GM18868 (cell line): Measurements from ENCODE around the gene MACROD1.

Experiments used
- ATAC-seq: cut with Tn5 transposase; IDR thresholded peaks from one replicate; pipeline ENCODE4 v1.9.1; 2021; ENCODE audit warnings: mild to moderate bottlenecking, moderate library complexity; ENCODE audit not compliant: unreplicated experiment

The MACROD1 gene

DNA sequence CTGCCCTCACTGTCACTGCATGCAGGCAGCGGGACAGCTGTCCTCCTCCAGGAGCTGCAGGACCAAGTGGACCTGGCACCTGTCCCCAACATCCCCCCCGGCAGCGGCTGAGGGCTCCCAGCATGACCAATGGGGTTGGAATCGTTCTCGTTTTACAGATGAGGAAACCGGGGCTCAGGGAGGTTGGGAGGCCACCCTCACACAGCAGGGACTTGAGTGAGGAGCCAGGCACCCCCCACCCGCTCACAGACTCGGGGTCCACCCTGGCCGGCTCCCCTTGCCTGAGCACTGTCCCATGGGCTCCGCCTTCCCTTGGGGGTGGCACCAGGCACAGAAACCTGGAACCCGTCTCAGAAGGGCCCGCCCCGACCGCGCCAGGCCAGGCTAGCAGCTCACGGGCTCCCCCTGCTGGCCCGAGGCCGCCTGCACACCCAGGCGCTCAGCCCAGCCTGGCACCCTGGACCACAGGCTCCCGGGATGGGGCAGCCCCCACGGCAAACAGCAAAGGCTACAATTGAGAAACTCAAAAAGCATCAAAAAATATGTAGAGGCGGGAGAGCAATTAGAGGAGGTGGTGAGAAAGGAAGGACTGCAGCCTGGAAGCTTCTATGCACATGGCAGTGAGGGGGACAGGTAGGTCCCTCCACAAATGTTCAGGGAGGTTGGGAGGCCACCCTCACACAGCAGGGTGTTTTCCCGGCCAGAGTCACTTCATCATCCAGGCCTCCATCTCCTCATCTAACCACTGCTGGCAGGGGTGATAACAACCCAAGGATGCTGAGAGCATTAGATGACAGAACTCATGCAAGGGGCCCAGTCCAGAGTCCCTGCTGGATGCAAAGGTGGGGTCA, 12.8 kb downstream of the MACROD1 start:
- no peak for ATAC-seq

DNA sequence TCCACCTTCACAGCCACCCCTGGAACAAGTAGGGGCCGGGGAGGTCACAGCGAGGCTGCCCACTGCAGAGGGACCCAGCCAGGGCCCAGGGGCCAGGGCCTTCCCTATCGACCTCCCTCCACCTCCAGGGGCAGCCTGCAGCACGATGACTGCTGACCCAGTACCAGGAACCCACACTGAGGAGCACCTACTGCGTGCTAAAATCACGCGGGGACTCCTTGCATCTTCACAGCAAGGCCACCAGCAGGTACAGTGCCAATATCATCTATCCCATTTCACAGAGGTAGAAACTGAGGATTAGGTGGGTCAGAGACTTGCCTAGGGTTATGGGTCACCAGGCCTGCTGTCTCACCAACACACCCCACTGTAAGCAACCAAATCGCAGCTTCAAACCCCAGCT, 14.6 kb downstream of the MACROD1 start:
- ATAC-seq, result no peak

DNA sequence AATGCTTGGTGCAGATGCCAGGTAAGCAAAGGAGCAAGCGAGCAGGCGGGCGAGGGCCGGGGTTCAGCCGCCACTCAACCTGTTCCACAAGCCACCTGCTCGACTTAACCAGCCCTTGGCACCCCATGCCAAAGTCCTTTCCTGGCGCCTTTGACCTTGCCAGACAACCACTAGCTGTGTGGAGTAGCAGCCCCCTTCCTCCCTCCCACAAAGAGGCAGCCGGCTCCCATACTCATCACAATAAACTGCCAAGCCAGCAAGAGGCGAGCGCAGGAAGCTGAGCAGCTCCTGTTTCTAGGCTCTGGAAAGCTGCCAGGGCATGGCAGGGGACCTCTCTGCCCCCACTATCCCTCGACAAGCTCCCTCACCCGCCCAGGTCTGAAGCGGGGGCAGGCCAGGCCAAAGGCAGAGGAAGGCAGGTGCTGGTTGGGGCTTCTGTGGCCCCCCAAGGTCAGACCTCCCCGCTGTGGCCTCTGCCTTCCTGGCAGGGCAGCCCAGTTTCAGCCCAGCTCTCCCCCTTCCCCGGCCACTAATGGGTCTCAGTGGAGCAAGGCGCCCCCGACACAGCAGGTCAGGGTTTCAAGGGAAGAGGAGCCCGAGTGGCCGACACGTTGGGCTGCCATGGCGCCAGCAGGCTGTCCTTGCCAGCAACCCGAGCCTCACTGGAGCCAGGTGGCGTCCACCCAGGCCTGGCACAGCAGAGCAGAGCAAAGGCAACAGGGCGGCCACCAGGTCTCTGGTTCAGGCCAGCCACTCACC, 15.3 kb downstream of the MACROD1 start:
- ATAC-seq, result no peak

DNA sequence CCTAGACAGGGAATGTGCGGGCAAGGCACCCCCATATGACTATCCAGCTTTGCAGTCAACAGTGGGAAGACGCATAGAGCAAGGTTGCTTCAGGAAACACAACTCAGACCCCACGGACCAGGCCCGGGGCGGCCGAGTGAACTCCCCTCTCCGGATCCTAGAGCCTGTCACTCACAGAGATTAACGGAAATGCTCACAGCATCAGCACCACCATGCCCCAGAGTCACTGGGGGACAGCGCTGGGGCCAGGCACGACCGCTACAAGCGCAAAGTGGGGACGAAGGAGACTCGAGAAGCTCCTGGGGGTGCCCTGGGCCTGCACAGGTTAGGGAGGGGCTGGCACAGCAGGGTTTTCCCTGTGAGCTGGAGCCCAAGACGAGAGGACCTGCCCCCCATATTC, 15.9 kb downstream of the MACROD1 start:
- ATAC-seq, result no peak

DNA sequence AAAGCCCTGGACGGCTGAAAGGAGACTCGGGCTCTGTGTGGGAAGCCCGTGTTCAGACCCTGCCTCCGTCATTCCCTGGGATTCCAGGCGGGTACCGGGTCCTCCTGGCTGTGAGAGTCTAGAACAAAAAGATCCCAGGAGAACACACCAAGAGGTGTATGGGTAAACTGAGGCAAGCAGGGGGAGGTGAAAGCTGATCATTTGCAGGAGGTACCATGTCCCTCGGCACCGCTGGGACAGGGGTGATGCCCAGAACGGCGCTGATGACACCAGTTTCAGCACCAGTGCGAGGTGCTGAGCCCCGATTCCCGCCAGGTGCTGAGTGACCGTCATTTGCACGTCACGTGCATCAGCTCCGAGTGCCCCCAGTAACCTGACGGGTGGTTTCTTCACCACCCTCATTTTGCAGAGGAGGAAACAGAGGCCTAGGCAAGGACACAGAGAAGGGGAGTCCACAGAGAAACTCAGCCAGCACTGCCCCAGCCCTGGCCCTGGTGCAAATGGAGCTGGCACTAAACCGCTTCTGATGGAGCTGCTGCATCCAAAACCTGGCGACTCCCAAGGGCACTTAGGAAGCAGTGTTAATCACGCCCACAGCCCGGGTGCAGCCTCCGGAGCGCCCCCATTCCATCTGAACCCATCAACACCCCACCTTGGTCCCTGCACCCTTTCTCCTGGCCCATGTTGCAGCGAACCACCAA, 16.8 kb downstream of the MACROD1 start:
- no peak for ATAC-seq

DNA sequence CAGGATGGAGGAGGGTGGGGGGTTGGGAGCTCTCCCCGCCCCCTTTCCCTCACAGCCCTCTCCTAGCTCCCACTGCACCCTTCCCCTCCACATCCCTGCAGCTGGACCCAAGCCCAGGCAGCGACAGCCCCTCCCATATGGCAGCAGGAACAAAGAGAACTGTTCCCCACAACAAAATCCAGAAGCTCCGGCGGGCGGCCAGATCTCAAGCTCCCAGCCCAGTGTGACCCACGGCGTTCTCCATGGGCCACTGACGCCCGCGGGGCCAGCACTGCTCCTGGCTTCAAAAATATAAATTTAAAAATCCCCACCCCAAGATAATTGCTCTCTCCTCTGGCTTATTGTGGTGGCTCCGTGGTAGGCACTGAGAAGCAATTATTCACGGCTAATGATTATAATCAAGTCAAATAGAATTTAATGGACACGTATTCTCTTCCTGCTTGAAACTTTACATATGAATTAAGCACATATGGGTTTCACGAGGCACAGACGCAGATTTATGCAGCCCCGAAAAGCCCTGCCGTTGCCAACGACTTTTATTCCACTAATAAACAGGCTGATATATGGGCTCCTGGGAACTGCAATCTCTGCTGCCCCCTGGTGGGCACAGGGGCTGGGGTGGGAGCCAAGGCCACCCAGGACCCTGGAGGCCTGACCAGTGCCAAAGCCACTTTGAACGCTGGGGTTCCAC, 17.5 kb downstream of the MACROD1 start:
- ATAC-seq, result no peak

DNA sequence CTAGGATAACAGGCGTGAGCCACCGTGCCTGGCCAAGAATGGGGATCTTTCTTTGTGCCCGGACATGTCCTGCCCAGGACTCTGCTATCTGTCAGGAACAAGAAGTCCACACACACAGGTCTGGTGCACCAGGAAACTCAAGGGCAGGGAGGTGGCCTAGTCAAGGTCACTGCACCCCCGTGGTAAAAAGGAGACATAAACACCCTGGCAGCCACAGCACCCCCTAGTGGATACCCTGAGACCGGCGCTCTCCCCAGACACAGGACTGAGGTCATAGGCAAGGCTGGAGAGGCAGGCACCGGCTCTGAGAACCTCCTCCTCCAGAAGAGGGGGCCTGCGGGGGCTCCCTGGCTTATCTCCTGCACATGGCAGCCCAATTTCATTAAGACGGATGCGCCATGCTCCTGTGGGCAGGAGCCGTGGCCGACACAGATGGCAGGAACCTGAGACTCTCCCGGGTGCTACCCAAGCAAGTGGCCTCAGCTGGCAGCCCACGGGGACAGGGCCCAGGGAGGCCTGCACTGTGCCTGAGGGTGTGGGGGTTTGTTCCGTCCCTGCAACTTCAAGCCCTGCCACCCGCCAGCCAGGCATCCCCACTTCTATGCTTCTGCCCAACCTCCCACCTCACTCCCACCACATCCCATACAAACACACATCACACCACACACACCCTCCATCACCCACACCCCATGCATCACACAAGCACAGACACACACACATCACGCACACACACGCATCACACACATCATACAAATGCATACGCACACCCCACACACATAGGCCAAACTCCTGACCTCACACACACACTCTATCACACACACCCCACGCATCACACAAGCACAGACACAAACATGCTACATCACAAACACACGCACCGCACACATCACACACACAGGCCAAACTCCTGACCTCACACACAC, 19.6 kb downstream of the MACROD1 start:
- no peak for ATAC-seq

DNA sequence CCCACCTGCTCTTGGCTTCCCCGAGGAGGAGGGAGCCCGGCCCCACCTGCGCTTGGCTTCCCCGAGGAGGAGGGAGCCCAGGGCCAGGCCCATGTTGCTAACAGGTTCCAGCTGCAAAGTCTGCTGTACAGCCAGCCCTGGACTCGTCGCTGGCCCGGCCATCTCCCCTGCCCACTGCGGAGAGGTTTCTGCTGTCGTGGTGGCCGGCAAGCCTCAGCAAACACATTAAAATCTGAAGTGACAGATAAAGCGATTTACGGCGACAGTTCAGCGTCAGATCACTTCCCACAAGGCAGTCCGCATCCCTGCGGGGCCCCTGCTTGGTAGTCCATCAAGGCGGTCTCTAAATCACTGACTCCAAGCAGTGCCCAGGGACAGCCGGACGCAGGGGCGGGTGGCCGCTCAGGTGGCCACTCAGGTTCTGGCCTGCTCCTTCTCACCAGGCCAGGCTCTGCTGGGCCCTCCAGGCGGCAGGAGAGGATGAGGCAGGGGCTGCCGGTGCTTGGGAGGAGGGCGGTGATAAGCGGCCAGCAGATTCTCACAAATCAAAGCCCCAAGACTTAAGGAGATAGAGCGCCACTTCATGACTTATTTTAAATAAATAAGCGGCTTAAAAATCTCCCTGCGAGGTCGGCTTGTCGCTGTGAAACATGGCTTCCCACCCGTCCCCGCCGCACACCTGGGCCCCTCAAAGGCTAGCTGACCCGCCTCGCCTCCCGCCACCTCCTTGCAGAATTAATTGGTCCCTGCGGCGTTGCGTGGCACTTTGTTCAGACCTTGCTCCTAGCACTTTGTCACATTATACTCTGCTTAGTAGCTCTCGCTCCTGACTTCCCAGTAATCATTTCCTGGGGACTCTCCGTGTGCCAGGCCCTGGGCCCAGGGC, 21.1 kb downstream of the MACROD1 start:
- no peak for ATAC-seq

DNA sequence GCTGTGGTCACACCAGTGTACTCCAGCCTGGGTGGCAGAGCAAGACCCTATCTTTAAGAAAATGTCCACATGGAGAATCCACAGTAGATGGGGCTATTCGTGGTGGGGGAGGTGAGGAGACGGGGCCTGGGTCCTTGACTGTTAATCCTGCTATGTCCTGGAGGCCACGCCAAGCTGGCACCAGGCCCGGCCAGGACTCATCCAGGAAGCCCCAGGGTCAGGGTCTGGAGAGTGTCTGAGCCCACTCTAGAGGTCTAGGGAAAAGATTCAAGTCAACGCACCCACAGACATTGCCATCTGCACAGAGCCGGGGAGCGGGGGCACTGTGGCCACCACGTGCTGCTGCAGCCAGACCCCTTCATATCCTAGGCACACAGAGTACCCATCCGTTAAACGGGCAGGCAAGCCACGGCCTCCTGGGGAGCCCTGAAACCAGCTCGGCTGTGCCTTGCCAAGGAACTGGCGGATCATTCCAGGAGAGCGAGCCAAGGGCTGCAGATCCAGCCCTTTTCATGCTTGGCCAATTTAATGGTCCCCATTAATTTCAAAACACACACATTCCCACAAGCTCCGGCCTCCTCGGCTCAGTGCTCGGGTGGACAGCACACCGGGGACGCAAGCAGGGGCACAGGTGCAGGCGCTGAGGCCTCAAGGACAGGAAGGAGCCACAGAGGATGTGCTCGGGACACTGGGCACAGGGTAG, 24.7 kb downstream of the MACROD1 start:
- ATAC-seq, result no peak

DNA sequence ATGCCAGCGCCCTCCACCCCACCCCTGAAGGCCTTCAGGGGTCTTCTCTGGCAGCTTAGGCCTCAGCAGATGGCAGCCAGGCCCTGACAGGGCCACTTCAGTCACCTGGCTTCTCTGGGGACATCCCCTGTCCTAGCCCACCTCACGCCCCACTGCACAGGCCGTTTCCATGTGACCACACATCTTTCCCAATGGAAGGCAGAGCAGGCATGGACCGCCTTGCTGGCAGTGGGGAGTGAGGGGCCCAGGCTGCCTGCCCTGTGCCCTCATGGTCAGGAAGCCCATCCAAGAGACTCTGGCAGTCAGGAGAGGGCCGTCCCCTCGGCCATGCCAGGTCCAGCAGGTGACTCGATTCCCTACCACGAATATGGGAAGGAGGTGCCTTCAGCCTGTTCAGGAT, 25.8 kb downstream of the MACROD1 start:
- no peak for ATAC-seq

DNA sequence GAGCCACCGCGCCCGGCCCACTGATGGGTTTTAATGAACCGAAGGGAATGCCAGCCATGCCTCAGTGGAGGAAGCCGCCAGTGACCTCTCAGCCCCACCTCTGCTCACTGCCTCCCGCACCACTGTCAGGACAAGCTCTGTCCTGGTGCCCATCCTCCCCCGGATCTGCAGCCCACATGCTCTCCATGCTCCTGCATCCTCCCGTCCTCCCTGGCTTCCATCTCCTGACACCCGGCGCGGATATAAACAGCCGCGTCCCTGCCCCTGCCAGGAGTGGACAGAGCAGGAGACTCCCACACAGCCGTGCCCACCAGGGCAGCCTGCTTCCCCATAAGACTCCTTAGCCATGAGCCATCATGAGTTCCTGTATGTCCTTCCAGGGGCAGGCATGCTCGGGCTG, 26.9 kb downstream of the MACROD1 start:
- ATAC-seq, result no peak

DNA sequence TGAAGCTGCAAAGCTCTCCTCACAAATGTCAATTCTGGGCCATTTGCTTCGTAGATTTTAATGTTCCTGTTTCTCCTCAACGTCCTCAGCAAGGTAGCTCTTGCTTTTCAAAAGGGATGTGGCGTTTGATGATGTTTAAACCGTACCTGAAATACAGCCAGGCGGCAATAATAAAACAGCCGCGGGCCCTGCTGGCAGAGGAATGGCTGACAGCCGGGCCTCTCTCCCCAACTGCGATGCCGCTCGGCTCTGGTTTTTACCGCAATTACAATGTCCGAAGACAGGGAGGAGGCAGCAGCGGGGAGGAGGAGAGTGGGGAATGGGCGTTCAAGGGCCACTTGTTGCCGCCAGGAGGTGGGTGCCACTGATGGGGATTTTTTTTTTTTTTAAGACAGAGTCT, 27.5 kb downstream of the MACROD1 start:
- ATAC-seq, result no peak

DNA sequence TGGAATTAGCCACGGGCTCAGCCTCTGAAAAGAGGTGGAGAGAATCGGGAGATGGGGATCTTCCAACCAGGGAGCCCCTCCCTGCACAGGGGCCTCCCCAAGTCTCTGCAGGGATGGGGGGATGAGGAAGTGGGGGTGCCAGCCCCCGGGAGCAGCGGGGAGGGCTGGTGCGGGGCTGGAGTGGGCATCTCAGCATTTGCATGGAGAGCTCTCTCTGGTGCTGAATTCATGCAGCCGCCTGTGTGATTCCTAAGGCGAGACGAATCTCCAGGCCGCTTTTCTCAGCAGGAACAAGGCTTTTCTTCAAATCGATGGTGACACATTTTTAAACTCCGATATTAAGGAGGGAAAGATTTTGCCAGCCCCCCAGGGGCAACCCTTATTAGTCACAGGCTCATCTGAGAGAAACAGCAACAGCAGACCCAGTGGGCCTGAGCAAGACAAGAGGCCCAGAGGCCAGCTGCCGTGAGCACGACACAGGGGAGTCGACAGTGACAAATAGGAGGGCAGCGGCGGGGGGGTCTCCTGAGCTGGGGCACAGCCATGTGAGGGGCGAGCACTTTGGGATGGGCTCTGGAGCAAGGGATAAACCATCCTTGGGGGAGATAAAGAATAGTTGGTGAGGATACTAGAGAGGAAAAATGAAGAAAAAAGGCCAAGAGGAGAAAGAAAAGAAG, 29.0 kb downstream of the MACROD1 start:
- ATAC-seq, result no peak

DNA sequence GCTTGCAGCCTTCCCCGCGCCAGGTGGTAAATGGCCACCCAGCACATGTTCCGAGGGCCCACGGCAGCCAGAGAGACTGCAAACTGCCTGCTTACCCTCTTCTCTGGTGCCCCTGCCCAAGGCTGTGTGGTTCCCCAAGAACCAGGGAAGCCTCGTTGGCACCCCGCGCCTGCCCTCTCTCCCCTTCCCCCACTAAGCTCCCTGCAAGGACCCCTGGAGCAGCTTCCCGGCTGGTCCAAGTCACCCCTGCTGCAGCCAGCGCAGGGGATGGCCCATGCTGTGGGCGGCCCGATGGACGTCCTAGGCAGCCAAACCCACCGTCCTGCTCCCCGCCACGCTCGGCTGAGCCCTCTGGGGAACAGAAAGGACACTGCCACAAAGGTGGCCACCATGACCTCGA, 30.2 kb downstream of the MACROD1 start:
- no peak for ATAC-seq

DNA sequence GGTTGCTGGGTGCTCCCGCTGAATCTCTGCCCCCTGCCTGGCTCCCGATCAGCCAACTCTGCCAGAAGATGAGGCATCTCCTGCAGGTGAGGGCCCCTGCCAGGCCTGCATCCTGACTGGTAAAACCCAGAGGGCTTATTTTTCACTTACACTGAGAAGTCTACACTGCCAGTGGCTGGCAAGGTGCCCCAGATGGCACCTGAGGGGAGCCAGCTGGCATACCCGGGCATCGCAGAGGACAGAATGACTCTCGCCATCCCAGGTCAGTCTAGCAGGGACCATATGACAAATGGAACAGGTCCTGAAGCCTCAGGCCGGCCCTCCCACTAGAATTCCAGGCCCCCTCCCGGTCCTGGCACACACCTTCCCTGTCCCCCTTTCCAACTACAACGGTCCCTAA, 30.9 kb downstream of the MACROD1 start:
- no peak for ATAC-seq

DNA sequence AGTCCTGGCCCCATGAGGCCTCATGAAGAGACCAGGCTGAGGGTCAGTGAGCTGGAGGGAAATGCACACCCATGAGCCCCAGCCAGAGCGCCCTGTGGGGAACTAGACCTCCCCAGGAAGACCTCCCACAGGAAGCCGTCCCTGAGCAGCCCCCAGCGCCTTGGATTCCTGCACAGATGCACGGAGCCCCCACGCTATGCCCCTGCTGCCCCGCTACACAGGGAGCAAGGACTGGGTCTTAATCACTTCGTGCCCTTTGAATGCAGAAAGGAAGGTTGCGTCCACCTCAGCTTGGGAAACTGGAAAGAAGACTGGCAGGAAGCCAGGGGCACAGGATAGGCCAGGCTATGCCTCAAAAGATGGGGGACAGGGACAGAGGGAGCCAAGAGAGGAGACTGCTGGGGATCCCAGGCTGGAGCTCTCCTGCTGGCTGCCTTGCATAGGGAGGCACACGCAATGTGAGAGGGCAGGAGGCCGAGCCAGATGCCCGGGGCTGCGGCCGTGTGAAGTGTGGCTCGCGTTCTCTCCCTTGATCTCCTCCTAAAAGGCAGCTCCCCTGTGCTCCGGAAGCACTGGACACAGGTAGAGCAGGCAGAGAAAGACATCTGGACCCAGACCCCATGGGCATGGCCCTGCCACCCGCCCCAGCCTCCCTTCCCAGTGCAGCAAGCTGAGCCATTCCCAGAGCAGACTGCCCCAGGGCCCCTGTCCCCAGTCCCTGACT, 32.8 kb downstream of the MACROD1 start:
- ATAC-seq, result no peak

DNA sequence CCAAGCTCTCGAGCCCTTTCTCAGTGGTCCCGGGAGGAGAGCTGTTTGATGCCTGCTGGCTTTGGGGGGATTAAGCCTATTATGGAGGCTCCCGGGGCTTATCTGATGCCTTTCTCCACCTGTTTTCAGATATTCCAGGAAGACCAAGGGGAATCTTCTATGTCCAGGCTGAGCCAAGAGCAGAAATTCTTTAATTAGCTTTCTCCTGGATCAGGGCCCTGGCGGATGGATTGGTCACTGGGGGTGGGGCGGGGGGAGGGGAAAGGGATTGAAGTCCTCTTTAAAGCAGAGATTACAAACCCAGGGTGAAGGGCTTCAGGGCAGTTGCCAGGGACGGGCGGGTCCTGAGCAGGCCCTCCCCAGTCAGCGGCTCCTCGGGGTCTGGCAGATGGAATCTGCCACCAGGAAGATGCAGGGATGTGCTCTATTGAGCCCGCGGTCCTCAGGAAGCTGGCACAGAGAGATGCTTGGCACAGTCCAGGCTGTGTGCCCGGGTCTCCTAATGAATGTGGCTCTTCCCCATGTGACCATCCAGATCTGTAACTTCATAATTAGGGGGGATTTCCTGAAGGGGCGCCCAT, 33.6 kb downstream of the MACROD1 start:
- ATAC-seq, result no peak
